Kidney (tissue), 14 donors: ENCODE data around the gene NDOR1. TPM values are rescaled to one million over a fixed set of nuclear protein-coding genes. Genes with fewer than 3 reads are reported as not detected.
A peak's percentile ranks its signal among the peaks of the same experiment; 100 is the strongest.

Source experiments
- DNase-seq, 5 donors: peaks; one replicate each; pipeline ENCODE4 v3.0.0-alpha.2; 2013 to 2020
- FAIRE-seq: peaks from 2 replicates; lab custom pipeline; 2012; peaks lifted over from hg19 to GRCh38; lab: Jason Lieb, UNC
- H3K27ac ChIP-seq, 2 donors: one replicate each; pipeline ENCODE4 v1.7.0; 2013; ENCODE audit warnings: low read depth in 2 of 2, low read length in 2 of 2, inconsistent platforms in 1 of 2
- H3K27me3 ChIP-seq: one replicate; pipeline ENCODE4 v1.7.1; 2013; ENCODE audit warnings: low read length, inconsistent platforms; ENCODE audit not compliant: control insufficient read depth, insufficient read depth
- H3K36me3 ChIP-seq, 3 donors: one replicate each; pipeline versions ENCODE4 v1.7.0 to v1.7.1; 2013; ENCODE audit warnings: low read length in 3 of 3, control low read depth in 1 of 3, inconsistent platforms in 1 of 3; ENCODE audit not compliant: insufficient read depth in 3 of 3, control insufficient read depth in 2 of 3
- H3K4me1 ChIP-seq, 3 donors: one replicate each; pipeline versions ENCODE4 v1.7.0 to v1.7.1; 2013; ENCODE audit warnings: low read length in 3 of 3, inconsistent platforms in 1 of 3, low read depth in 1 of 3; ENCODE audit not compliant: control insufficient read depth in 2 of 3, insufficient read depth in 2 of 3
- H3K4me3 ChIP-seq, 3 donors: one replicate each; pipeline versions ENCODE4 v1.7.0 to v1.8.1; 2013; ENCODE audit warnings: low read length in 3 of 3, control low read depth in 1 of 3, inconsistent platforms in 1 of 3
- H3K9ac ChIP-seq, 3 donors: one replicate each; pipeline versions ENCODE4 v1.7.0 to v1.7.1; 2013; ENCODE audit warnings: low read length in 3 of 3, control low read depth in 1 of 3, inconsistent platforms in 1 of 3
- H3K9me3 ChIP-seq, 3 donors: one replicate each; pipeline versions ENCODE4 v1.7.0 to v1.7.1; 2013; ENCODE audit warnings: low read length in 3 of 3, control low read depth in 1 of 3, inconsistent platforms in 1 of 3; ENCODE audit not compliant: control insufficient read depth in 2 of 3, insufficient read depth in 1 of 3
- CTCF ChIP-seq: IDR thresholded peaks from 3 replicates; pipeline ENCODE4 v1.5.1; 2012; ENCODE audit warnings: mild to moderate bottlenecking, moderate library complexity, borderline replicate concordance; ENCODE audit not compliant: insufficient read depth; ENCODE audit errors: extremely low read depth
- intact Hi-C: fragments of 100-400 bp; cut with DNase I; formaldehyde crosslinking; loops from one replicate; pipeline ENCODE4 v1.11.1; 2022
- polyA plus RNA-seq: library from polyadenylated mRNA; stranded (reverse); fragments of 350-450 nt; fragmentation: Illumina TruSeq; extraction: RNeasy Lipid Tissue Mini Kit (QIAGEN cat#74804); gene quantifications from one replicate; pipeline ENCODE4 v1.2.3, GENCODE V29; 2014; ENCODE audit warnings: low read depth, low replicate concordance; ENCODE audit not compliant: insufficient read depth
- total RNA-seq: library from RNA; stranded (reverse); fragmentation: NEBNext Ultra II Directional; extraction: Animal tissue kit (Norgen Biotek cat#: 25700); gene quantifications from one replicate; pipeline ENCODE4 v1.2.1, GENCODE V29; 2021
- donor health status: control.
- donor health status: control.
- donor health status: control.
- donor health status: control.
- donor health status: control.
- donor health status: DM: yes; HTN: yes; CAD: no.
- donor health status: Normal renal cell carcinoma (clear cell type).

Gene NDOR1
- total and polyA plus RNA-seq, 2 donors from 2014 or later: 5.9 to 17.8 TPM

DNA sequence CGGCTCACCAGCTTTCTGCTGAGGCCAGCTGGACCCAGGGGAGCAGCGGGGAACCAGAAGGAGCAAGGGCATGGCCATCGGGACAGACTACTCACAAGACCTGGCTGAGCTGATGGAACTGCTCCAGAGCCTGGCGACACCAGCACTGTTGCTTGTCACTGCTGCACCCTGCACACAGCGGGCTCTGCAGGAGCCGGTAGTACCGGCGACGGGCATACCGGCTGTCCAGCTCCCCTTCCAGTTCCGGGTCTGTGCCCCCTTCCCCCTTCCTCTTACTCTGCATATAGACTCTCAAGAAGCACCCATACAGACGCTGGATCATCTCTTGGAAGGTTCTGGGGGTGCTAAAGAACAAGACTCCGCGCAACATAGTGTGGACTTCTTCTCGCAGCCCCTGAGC lies 18.1 kb upstream of the NDOR1 start:
- peak overlapping the region in 1 of 3 donors; percentile 95 for H3K9ac ChIP-seq
- H3K36me3 ChIP-seq: peaks cover 0 to 26% (median 22%) of the 10 kb centered on the region in 3 donors
- intact Hi-C loops: no loop called here
- TF ChIP-seq CTCF: no peak
- no peak overlapping the region for H3K27ac ChIP-seq
- H3K27me3 ChIP-seq: no peaks in the 10 kb centered on the region
- peaks cover 4 to 43% (median 30%) of the 10 kb centered on the region in 3 donors for H3K4me1 ChIP-seq
- DNase-seq (no peak), FAIRE-seq (no peak)
- H3K4me3 ChIP-seq: peak overlapping the region; percentile 70 to 94 (median 71)
- no peaks in the 10 kb centered on the region for H3K9me3 ChIP-seq

DNA sequence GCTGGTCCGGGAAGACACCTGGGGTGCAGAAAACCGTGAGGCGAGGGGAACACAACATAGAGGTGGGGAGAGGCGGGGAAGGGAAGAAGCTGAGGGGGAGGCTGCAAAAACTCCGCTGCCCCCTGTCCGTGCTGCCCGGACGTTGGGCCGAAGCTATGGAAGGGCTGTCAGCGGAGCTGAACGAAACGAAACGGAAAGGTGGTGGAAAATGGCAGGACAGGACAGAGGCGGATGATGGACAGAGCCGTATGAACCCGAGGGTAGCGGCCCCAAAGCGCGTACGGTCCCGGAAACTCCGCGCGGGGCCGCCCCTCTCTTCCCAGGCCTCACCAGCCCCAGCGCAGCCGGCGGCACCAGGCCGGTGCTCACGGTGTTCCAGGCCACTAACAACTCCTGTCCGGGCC lies 17.4 kb upstream of the NDOR1 start:
- Histone ChIP-seq H3K36me3 (peaks cover 0 to 21% (median 17%) of the 10 kb centered on the region in 3 donors), H3K9ac (peak overlapping the region; percentile 7 to 95 (median 48)), H3K4me3 (peak overlapping the region; percentile 70 to 94 (median 71)), H3K27me3 (no peaks in the 10 kb centered on the region), H3K4me1 (peaks cover 4 to 43% (median 30%) of the 10 kb centered on the region in 3 donors), H3K9me3 (no peaks in the 10 kb centered on the region), H3K27ac (peak overlapping the region; percentile 51 to 85)
- no peak for FAIRE-seq
- no peak for TF ChIP-seq CTCF
- intact Hi-C loops: no loop called here
- no peak for DNase-seq

DNA sequence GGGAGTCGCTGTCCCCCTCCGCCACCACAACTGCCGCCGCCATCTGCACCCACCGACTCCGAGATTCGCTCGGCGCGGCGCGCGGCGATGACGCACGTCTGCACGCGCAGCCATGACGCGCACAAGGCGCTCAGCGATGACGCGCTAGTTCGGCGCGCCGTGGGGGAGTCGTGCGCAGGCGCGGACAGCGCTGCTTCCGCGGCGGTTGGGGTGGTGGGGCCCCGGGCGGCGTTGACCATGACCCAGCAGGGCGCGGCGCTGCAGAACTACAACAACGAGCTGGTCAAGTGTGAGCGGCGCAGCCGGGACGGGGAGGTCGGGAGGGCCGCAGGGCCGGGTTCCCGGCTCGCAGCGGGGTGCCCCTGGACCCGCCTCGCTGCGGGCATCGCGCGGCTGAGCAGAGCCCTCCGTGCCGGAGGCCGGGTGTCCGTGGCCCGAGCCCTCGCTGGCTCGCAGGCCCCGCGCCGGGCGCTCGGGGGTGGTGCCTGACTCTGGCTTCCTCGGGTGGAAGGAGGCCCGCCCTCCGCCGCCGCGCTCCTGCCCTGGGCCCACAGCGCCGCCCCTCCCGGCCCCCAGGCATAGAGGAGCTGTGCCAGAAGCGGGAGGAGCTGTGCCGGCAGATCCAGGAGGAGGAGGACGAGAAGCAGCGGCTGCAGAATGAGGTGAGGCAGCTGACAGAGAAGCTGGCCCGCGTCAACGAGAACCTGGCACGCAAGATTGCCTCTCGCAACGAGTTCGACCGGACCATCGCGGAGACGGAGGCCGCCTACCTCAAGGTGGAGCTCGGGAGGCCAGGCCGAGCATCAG lies 16.8 kb upstream of the NDOR1 start, which contains the start of the genes ANAPC2 and SSNA1:
Gene ANAPC2, minus strand, starts transcription at position 71 of the 807 bp plus-strand sequence. Its CDS starts 28 bp downstream, at position 43.
Gene SSNA1, plus strand, starts transcription at position 187 of the 807 bp plus-strand sequence. Its CDS starts 51 bp downstream, at position 238.
- peaks cover 4 to 46% (median 30%) of the 10 kb centered on the region in 3 donors for H3K4me1 ChIP-seq
- no peaks in the 10 kb centered on the region for H3K9me3 ChIP-seq
- H3K27me3 ChIP-seq: no peaks in the 10 kb centered on the region
- DNase-seq (peak; percentile 93 to 97 (median 96)), FAIRE-seq (no peak)
- H3K27ac ChIP-seq: peak within 1 kb of the TSS; percentile 75 to 85
- peak within 1 kb of the TSS; percentile 58 to 95 (median 70) for H3K9ac ChIP-seq
- peak within 1 kb of the TSS; percentile 74 to 94 (median 75) for H3K4me3 ChIP-seq
- peaks cover 0 to 15% (median 11%) of the 10 kb centered on the region in 3 donors for H3K36me3 ChIP-seq
- peak; percentile 25 for TF ChIP-seq CTCF
- intact Hi-C loops: no loop called here
